A549 treated with AZD9567 at 1 μM for 4 hours (cell line): Measurements from ENCODE around the gene ISG20L2. TPM values are rescaled to one million over a fixed set of nuclear protein-coding genes. Genes with fewer than 3 reads are reported as not detected.

Experiments
- total RNA-seq: library from RNA; stranded (reverse); fragments of 200-300 nt; extraction: Qiagen RNA extraction; gene quantifications from 5 replicates; pipeline ENCODE4 v1.2.3, GENCODE V29; 2022; ENCODE audit not compliant: insufficient read depth

Gene ISG20L2, protein sequence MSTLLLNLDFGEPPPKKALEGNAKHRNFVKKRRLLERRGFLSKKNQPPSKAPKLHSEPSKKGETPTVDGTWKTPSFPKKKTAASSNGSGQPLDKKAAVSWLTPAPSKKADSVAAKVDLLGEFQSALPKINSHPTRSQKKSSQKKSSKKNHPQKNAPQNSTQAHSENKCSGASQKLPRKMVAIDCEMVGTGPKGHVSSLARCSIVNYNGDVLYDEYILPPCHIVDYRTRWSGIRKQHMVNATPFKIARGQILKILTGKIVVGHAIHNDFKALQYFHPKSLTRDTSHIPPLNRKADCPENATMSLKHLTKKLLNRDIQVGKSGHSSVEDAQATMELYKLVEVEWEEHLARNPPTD
- total RNA-seq, result 38.9 to 72.8 TPM (median 43.1 TPM) in 5 replicates

GRCh38 chr1:156728599-156729462 lies at the start of gene ISG20L2:
ISG20L2 (minus strand) TSS chr1:156728766; CDS start chr1:156727652, 1,114 bp downstream.

GRCh38 chr1:156767101-156767878 lies 38.7 kb upstream of the ISG20L2 start, which contains the start of gene PRCC:
PRCC (plus strand) TSS chr1:156767535; CDS start chr1:156767772, 237 bp downstream.

GRCh38 chr1:156751451-156751756 lies 22.8 kb upstream of the ISG20L2 start, which contains the start of gene HDGF:
HDGF (minus strand) TSS chr1:156751675; CDS start chr1:156751429, 246 bp downstream.

DNA sequence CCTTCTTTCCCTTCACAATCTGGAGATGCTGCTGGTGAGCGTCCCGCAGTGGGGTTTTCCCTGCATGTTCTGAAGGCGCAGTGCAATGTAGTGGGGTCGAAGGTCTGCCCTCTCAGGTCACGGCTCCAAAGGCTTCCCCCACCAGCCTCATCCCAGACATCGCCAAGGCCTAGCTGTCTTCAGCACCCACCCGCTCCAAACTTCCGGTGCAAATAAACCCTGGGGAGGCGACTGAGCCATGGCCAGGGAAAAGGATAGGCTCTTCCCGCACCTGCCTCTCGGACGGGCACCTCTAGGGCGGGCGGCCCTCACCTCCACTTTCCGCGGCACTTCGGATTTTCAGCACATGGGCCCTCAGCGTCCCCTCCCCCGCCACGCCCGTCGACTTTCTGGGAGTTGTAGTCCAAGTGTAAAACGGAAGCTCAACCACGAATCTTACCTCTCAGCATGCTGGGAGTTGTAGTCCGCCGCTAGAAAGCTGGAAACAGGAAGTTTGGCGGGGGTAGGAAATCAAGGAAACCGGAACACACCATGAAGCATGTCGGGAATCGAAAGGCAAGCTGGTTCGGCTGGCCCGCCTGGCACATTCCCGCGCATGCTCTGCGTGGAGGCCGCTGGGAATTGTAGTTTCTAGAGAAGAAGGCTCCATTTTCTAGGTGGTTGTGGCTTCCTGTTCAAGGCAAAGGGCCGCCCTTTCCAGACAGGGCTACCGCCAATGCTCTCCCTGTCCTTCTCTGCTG lies 12.3 kb upstream of the ISG20L2 start, which contains the start of gene MRPL24:
MRPL24 (minus strand) TSS at position 348 of the 740 bp plus-strand sequence. CDS start 2,384 bp downstream, outside the sequence.

GRCh38 chr1:156727926-156728598 lies 504 bp downstream of the ISG20L2 start, which contains the start of gene METTL25B:
METTL25B (plus strand) TSS chr1:156728469; CDS start chr1:156729105, 636 bp downstream.

GRCh38 chr1:156705321-156705917 lies 23.1 kb downstream of the ISG20L2 start, which contains the start of gene CRABP2:
CRABP2 (minus strand) TSS chr1:156705583; CDS start chr1:156705446, 137 bp downstream.

DNA sequence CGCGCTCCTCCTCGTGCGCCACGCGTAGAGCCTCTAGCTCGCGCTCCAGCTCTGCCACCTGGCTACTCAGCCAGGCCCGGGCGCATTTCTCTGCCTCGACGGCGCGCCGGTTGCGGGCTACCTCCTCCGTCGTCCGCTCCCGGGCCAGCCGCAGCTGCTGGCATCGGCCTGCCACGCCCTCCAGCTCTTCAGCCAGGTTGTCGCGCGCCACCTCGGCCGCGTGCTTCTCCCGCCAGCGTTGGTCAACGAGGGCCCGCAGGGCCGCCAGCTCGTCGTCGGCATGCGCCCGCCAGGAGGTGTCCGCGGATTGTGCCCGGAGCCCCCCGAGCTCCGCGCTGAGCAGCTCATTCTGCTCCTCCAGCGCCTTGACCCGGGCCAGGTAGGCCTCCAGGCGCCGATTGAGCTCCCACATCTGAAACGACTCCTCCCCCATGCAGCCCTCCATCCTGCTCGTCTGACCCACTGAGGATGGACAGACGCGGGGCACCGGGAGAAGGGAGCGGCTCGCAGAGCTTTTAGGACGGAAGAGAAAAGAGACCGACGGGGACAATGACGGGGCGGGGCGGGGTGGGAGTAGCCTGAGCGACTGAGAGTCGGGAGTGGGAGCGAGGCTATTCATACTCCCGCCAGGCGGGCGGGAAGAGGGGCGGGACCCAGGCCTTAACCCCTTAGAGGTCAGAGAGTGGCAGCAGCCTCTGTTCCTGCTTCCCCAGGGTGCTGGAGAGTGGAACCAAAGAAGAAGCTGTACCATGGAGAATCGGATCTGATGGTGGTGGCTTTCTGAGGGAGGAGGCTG lies 51.5 kb downstream of the ISG20L2 start, which contains the start of gene NES:
NES (minus strand) TSS at position 588 of the 796 bp plus-strand sequence; CDS start at position 445, 143 bp downstream.

Other genes with a start within 250 kb of the ISG20L2 start
- gene MEF2D, start 228.0 kb downstream of the ISG20L2 start, total RNA-seq, result 20.3 to 27.7 TPM (median 24.1 TPM) in 5 replicates
- gene IQGAP3, start 156.2 kb downstream of the ISG20L2 start, total RNA-seq, result 9.4 to 20.1 TPM (median 18.7 TPM) in 5 replicates
- gene TTC24, start 149.0 kb downstream of the ISG20L2 start, total RNA-seq, result not detected in 5 replicates
- gene NAXE, start 137.0 kb downstream of the ISG20L2 start, total RNA-seq, result 112 to 177 TPM (median 169 TPM) in 5 replicates
- gene GPATCH4, start 127.3 kb downstream of the ISG20L2 start, total RNA-seq, result 59.5 to 87.5 TPM (median 65.3 TPM) in 5 replicates
- gene HAPLN2, start 109.4 kb downstream of the ISG20L2 start, total RNA-seq, result 0.06 to 0.18 TPM (median 0.12 TPM) in 3 of 5 replicates, not detected in the others
- 0.09 to 0.29 TPM (median 0.10 TPM) in 3 of 5 replicates, not detected in the others for gene BCAN, start 86.6 kb downstream of the ISG20L2 start, total RNA-seq
- gene NES, start 51.4 kb downstream of the ISG20L2 start, total RNA-seq, result 0.90 to 1.5 TPM (median 1.1 TPM) in 5 replicates
- 6.8 to 13.3 TPM (median 8.9 TPM) in 5 replicates for gene CRABP2, start 23.2 kb downstream of the ISG20L2 start, total RNA-seq
- 26.2 to 29.5 TPM (median 26.9 TPM) in 5 replicates for gene METTL25B, start 297 bp downstream of the ISG20L2 start, total RNA-seq
- 153 to 197 TPM (median 189 TPM) in 5 replicates for gene MRPL24, start 12.3 kb upstream of the ISG20L2 start, total RNA-seq
- 344 to 405 TPM (median 380 TPM) in 5 replicates for gene HDGF, start 22.9 kb upstream of the ISG20L2 start, total RNA-seq
- gene PRCC, start 38.8 kb upstream of the ISG20L2 start, total RNA-seq, result 67.6 to 95.6 TPM (median 75.0 TPM) in 5 replicates
- 2.6 to 3.6 TPM (median 2.7 TPM) in 5 replicates for gene SH2D2A, start 88.1 kb upstream of the ISG20L2 start, total RNA-seq
- not detected in 5 replicates for gene INSRR, start 130.4 kb upstream of the ISG20L2 start, total RNA-seq
- gene NTRK1, start 132.1 kb upstream of the ISG20L2 start, total RNA-seq, result 0.04 to 0.13 TPM (median 0.09 TPM) in 4 of 5 replicates, not detected in the other
- gene PEAR1, start 165.0 kb upstream of the ISG20L2 start, total RNA-seq, result 3.4 to 5.8 TPM (median 5.1 TPM) in 5 replicates
- 0.12 to 0.20 TPM (median 0.17 TPM) in 4 of 5 replicates, not detected in the other for gene LRRC71, start 191.9 kb upstream of the ISG20L2 start, total RNA-seq